Activated CD8-positive, alpha-beta memory T cell treated with anti-CD3 and anti-CD28 coated beads, Interleukin-2, amount 50 U/mL, for 48 hours (primary cell): ENCODE measurements around the gene CAPN14.

ENCODE experiments used
- DNase-seq: peaks from one replicate; pipeline ENCODE4 v3.0.0-alpha.2; 2020

Gene CAPN14, protein sequence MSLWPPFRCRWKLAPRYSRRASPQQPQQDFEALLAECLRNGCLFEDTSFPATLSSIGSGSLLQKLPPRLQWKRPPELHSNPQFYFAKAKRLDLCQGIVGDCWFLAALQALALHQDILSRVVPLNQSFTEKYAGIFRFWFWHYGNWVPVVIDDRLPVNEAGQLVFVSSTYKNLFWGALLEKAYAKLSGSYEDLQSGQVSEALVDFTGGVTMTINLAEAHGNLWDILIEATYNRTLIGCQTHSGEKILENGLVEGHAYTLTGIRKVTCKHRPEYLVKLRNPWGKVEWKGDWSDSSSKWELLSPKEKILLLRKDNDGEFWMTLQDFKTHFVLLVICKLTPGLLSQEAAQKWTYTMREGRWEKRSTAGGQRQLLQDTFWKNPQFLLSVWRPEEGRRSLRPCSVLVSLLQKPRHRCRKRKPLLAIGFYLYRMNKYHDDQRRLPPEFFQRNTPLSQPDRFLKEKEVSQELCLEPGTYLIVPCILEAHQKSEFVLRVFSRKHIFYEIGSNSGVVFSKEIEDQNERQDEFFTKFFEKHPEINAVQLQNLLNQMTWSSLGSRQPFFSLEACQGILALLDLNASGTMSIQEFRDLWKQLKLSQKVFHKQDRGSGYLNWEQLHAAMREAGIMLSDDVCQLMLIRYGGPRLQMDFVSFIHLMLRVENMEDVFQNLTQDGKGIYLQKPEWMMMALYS

GRCh38 chr2:31217465-31218200 lies at the start of gene CAPN14:
Gene CAPN14 (minus strand): TSS chr2:31217515. CDS start chr2:31205447, 12,068 bp downstream.
- DNase-seq, result no peak

DNA sequence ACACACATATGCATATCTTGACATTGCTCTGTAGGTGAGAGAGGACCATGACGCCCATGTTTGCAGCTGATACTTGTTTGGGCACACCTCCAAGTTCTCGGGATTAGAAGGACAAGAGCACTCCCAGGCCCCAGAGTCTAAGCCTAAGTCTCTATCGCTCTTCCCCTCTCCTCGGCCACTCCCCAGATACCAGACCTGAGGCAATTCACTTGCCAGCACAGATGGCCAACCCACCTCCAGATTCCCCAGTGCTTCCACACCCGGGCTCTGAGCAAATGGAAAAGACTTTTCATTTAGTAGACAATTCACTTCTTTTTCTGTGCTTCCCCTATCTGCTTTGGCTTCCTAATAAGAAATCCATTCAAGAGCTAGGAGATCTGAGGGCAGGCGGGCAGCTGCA lies 49.5 kb upstream of the CAPN14 start:
- no peak for DNase-seq

- DNase-seq, result no peak
Observed at GRCh38 chr2:31265234-31265633, 47.9 kb upstream of the CAPN14 start.

DNA sequence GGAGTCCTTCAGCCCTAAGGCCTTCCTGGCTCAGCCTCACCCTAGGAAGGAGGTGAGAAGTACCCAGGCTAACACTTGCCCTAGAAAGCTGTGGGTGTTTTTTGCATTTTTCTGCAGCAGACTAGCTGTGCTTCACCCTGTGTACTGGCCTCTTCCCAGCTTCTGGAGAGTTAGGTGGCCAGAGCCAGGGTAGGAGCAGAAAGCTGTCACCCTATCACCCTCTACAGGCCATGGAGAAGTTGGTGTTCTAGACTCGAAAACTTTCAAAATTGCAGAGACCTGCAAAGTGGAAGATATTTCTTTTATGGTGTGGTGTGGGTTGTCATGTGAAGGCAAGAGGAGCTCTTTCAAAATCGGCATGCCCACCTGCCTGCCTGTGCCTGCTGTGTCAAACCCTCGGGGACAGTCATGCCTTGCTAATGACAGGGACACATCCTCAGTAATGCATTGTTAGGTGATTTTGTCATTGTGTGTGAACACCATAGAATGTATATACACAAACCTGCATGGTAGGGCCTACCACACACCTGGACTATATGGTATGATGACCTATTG lies 46.4 kb upstream of the CAPN14 start:
- DNase-seq, result no peak

- no peak for DNase-seq
Observed at GRCh38 chr2:31260870-31261269, 43.6 kb upstream of the CAPN14 start.

DNA sequence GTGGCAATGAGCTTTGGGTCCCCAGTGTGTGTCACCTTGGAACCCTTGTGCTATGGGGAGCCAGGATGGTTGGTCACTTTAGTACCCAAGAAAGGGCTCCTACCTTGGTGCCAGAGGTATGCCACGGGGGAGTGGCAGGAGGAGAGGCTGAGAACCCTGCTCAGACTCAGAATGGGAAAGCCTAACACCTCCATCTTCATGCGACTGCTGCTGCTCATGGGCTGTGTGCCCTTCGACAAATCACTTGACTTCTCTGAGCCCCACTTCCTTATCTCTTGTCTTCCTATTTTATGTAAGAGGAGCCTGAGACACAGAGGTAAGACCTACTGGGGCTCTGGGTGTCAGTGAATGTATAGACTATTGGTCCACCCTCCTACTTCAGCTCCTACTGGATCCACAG lies 41.8 kb upstream of the CAPN14 start:
- no peak for DNase-seq

- no peak for DNase-seq
Observed at GRCh38 chr2:31258351-31258750, 41.0 kb upstream of the CAPN14 start.

GRCh38 chr2:31256611-31257382 lies 39.5 kb upstream of the CAPN14 start:
- DNase-seq, result no peak

- DNase-seq, result no peak
Observed at GRCh38 chr2:31255911-31256571, 38.7 kb upstream of the CAPN14 start.

DNA sequence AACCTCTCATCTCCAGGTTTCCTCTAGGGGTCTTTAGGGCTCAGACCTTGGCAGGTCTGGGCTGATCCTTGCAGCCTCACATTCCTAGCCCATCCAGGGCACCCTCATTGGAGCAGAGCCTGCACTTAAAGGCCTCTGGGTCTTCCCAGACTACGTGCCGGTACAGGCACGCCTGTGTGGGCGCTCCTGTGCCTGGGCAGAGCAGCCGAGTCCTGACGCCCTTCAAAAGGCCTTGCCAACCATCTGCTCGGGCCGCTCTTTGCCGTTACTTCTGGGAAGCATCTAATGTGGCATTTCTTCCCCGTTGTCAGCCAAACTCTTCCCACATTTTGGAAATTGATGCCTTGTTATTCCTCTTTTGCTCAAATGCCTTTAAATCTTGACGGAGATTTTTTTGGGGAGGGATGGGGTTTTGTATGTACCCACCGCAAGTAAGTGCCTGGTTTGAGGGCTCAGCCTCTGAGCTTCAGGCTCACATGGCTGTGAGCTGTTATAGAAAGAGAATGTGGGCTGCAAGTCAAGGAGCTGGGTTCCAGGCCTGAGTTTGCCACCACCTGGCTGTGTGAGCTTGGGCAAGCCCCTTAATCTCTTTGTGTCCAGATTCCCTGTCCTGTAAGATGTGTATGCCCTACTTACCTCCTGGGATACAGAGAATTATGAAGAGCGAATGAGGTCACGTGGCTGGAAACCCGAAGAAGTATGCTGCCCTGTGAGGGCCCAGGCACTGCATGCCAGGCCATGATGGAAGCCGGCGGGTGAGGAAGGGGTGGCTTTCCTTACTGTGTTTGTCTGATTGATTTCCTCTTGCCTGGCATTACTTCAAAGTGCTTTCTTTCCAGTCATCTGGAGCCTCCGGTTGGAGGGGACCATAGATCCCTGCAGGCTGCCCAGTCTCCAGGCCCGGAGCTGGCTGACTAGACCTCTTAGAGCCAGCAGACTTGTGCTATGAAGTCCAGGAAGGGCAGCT lies 37.2 kb upstream of the CAPN14 start:
- DNase-seq, result no peak

GRCh38 chr2:31253356-31254131 lies 36.2 kb upstream of the CAPN14 start:
- no peak for DNase-seq

DNA sequence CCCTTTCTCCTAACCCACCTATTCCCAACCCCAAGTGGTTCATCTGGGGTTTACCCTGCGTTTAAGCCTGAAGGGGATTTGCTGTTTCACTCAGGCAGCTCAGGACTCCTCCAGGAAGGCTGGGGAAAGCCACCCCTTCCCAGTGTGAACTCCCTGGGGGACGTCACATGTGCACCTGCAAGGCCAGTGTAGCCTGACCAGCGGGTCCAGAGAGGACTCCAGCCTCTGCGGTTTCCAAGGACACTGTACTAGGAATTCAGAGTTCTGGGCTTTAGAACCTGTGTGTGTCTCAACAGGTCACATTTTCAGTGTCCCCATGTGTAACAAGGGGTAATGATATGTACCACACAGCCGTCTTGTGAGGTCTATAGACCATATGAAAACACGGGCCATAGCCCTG lies 34.5 kb upstream of the CAPN14 start:
- DNase-seq, result no peak

- DNase-seq, result no peak
Observed at GRCh38 chr2:31251018-31251417, 33.7 kb upstream of the CAPN14 start.

DNA sequence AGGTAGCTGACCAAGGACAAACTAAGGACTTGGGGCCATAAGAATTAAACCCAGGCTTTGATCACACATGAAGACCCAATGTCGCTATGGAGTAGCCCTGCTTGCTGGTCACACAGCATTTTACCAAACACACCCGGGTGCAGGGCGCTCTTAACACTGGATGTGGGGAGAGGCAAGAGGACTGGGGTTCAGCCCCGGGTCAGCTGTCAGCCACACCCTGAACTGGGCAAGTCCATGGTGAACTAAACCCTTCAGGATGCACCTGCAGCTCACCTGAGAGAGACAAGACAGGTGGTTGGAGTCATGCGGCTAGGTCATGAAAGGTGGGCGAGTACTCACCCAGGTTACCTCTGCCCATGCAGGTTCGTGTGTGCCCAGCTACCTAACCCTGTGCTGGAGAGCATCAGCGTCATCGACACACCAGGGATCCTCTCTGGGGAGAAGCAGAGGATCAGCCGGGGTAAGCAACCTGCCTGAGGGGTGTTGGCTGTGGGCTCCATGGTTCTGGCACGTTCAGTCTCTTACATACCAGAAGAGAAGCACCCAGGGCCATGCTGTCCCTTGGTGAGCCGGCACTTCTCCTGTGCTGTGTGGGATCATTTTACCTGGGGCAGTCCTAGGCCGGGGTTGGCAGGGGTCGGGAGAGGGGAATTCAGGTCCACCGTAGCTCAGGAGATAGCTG lies 31.8 kb upstream of the CAPN14 start:
- no peak for DNase-seq

DNA sequence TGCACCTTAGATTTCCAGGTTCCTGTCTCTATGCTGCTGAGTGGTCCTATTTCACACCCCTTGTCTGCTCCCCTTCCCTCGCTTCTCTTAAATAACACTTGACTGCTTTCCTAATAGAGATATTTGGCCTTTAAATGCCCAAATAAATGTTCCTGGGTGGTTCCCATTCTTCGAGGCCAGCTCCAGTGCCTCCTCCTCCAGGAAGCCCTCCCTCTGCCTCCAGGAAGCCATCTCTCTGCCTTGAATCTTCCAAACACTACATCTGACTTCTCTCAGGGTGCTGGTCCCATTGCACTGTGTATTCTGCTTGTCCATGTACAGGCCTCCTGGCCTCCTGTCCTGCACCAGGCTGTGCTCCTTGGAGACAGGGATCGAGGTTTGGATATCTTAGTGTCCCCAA lies 30.8 kb upstream of the CAPN14 start:
- DNase-seq, result no peak

DNA sequence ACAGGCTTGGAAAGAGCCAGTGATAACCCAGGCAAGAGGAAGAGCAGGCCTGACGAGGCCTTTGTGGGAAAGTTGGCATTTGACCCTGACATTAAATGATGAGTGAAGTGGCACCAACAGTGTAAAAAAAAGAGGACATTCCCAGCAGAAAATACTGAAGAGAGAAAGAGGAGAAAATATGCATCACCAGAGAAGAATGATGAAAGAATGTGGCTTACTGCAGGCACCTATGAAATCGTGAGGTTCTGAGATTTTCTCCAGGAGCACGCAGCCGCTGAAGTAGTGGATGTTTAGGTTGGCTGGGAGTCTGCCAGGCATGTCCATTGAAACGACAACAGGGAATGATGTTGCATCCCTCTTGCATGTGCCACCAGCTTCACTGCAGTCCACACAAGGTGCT lies 30.4 kb upstream of the CAPN14 start:
- DNase-seq, result no peak

GRCh38 chr2:31246184-31246852 lies 29.0 kb upstream of the CAPN14 start:
- DNase-seq, result no peak

GRCh38 chr2:31244101-31244500 lies 26.8 kb upstream of the CAPN14 start:
- DNase-seq, result peak; percentile 25

GRCh38 chr2:31243053-31243452 lies 25.7 kb upstream of the CAPN14 start:
- no peak for DNase-seq
